Measurements from ENCODE around the gene RGL4.

RGL4 gene

DNA sequence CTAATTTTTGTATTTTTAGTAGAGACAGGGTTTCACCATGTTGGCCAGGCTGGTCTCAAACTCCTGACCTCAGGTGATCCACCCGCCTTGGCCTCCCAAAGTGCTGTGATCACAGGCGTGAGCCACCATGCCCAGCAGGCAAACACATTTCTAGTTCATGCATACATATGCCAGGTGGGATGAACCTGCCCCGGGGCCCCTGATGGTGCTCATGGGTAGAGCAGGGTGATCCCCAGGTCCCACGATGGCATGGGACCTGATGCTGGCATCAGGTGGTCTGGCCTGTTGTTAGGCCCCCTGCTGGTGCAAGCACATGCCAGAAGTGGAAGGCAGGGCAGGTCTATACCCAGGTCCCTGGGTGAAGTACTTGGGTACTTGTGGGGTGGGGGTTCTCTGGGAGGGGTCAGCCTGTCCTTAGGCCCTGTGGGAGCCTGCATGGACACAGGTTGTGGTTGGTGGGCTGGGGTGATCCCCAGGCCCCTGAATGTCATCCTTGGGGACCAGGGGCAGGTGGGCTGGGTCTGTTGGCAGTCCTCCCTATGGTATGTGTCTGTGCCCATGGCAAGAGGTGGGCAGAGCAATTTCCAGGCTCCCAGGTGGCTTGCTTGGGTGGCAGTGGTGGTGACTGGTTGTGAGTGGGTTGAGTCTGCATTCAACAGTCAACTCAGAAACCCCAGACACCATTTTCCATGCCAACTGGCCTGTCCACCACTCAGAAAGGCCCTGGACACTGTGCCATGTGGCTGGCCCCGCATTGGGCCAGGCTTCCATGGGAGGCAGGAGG is 9.6 kb upstream of the RGL4 start:
- DNase-seq (ENCODE audit: low spot score): no peak

- no peak for DNase-seq (ENCODE audit: low spot score)
These were observed 8.7 kb upstream of the RGL4 start for GRCh38 chr22:23682077-23682476.

GRCh38 chr22:23682827-23683355 is 7.9 kb upstream of the RGL4 start:
- DNase-seq (ENCODE audit: low spot score): no peak

GRCh38 chr22:23683545-23683944 is 7.3 kb upstream of the RGL4 start:
- DNase-seq (ENCODE audit: low spot score): no peak

DNA sequence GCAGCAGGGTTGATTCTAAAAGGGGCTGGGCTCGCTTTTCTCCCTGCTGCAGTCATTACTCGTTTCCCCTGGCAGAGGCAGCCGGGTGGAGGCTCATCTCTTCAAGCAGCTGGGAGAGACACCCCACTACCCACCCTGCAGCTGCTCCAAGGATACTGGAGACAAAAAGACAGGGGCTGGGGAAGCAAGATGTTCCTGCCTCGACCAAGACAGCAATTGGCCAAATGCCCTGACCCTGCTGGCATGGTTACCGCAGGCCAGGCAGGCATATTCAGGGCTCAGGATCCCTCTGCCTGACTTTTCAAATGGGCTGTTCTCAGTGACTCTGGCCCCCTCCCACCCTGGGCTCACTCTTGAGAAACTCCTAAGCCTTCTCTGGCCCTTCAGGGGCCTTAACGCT is 6.8 kb upstream of the RGL4 start:
- no peak for DNase-seq (ENCODE audit: low spot score)

DNA sequence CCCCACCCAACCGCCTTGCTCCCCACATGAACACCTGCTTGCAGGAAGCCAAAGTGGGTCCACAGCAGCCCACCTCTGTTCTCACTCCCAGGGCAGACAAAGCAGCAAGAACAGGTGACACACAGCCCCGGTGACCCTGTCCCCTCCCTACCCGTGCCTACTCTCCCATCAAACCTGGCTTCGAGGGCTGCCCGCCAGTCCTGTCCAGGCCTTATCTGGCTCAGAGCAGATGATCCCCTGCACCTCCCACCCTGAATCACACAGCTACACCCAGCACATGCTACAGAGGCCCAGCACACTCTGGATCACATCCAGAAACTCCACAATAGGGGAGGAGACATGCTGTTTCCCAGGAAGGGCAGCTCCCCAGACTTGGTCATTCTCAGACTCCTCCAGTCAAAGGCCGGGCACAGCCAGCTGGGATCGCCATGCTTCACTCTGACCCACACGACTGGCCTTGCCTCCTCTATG is 6.2 kb upstream of the RGL4 start:
- DNase-seq (ENCODE audit: low spot score): no peak

DNA sequence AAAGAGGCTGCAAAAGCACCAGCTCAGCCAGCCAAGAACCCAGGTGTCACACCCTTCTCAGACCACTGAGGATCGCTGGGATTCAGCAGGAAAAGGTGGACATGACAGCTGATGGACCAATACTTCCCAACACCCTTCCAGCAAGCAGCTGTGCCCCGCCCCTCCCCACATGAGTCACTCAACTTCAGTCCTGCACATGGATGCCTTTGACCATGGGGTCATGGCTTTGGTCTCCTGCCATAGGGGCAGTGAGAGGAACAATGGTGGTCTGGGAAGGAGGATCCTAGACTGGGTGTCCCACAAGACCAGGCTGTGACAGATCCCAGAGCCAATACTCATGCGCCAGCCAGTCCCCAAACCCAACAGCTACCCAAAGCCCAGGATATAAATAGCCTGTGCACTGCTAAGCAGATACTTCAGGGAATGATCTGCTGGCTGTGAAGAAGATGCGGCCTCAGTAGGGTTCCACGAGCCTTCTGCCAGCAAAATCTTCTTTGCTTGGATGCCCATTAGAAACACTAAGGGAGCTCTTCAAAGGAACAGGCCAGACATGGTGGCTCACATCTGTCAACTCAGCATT is 5.5 kb upstream of the RGL4 start:
- no peak for DNase-seq (ENCODE audit: low spot score)

- no peak for DNase-seq (ENCODE audit: low spot score)
These were observed 4.3 kb upstream of the RGL4 start for GRCh38 chr22:23686416-23687024.

DNA sequence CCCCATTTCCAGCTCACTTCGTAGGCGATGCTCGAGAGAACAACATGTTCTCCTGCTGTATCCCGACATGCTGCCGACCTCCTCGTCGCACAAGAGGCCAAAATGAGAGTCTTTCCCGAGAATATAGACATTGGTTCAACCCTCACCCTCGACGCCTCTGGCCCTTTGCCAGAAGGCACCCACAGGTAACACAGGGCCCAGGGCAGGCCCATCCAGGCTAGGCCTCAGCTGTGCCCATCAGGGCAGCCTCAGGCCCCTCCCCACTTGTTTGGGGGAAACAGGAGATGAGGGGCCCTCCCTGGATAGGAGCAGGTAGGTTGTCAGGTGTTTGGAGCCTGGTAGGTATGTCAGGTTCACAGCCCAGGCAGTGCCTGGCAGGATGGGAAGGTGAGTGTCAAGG is 2.7 kb upstream of the RGL4 start:
- no peak for DNase-seq (ENCODE audit: low spot score)

GRCh38 chr22:23688571-23688970 is 2.2 kb upstream of the RGL4 start:
- DNase-seq (ENCODE audit: low spot score): no peak

DNA sequence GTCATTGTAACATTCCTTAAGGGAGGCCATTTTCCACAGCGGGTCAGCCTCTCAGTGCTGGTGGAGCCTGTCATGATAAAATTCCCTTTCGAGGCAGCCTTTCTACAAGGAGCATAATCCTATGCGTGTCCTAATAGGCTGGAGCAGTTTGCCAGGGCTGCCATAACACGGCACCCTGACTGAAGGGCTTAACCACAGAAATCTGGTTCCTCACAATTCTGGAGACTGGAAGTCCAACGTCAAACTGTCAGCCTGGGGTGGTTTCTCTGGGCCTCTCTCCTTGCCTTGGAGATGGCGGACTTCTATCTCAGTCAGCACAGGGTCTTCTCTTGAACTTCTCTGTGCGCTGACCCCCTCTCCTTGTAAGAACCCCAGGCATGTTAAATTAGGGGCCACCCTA is 1.4 kb upstream of the RGL4 start:
- no peak for DNase-seq (ENCODE audit: low spot score)

DNA sequence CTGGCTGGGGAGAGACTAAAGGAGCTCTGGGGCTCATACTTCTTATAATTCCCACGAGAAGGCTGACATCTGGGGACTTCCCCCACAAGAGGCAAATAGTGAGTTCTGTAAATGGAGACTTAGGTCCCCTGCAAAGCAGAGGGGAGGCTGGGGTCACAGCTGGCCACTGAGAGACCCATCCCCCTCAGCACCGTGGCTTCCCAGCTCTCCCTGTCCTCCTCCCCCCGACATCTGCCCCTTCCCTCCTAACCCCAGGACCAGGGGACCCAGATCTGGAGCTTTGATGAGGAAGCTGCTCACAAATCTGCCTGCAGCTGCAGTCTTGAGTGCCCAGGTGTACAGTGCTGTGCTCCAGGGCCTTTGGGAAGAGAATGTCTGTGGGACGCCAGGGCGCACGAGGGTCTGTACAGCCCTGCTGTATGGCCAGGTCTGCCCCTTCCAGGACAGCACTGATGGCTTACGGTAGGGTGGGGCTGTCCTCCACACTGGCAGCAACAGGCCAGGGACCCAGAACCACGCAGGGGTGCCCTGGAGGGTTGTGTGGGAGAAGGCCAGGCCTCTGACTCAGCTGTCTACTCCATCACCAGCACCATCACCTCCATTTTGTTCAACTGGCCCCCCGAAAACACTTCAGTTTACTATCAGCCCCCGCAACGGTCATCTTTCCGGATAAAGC is 1.1 kb downstream of the RGL4 start:
- no peak for DNase-seq (ENCODE audit: low spot score)

- DNase-seq (ENCODE audit: low spot score): no peak
These were observed 1.9 kb downstream of the RGL4 start for GRCh38 chr22:23692598-23693291.

DNA sequence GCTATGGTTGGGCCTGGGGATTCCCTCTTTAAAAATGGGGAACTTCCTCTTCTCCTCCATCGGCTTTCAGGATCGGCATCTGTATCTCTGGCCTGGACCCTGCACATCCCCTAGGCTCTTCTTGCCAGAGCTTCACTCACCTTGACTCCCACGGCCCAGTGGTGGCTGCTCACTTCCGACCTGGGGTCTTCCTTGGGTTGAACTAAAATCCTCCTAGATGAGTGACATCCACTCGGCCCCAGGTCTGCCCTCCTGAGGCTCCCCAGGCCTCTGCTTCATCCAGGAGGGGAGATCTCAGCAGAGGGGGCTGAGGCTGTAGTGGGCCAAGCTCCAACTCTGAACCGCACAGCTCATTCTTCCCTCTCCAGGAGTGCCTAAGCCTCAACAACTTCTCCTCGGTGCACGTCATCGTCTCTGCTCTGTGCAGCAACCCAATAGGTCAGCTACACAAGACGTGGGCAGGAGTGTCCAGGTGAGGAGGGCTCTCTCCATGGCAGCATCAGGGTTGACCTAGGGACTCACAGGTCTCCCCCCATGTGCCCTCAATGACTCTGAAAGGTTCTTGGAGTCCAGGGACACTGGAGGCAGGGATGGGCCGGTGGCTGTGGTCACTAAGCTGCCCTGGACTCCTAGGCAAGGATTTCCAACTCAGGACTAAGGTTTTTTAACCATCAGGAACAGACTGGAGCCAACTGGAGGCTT is 3.3 kb downstream of the RGL4 start:
- no peak for DNase-seq (ENCODE audit: low spot score)

GRCh38 chr22:23695141-23695540 is 4.3 kb downstream of the RGL4 start:
- no peak for DNase-seq (ENCODE audit: low spot score)

DNA sequence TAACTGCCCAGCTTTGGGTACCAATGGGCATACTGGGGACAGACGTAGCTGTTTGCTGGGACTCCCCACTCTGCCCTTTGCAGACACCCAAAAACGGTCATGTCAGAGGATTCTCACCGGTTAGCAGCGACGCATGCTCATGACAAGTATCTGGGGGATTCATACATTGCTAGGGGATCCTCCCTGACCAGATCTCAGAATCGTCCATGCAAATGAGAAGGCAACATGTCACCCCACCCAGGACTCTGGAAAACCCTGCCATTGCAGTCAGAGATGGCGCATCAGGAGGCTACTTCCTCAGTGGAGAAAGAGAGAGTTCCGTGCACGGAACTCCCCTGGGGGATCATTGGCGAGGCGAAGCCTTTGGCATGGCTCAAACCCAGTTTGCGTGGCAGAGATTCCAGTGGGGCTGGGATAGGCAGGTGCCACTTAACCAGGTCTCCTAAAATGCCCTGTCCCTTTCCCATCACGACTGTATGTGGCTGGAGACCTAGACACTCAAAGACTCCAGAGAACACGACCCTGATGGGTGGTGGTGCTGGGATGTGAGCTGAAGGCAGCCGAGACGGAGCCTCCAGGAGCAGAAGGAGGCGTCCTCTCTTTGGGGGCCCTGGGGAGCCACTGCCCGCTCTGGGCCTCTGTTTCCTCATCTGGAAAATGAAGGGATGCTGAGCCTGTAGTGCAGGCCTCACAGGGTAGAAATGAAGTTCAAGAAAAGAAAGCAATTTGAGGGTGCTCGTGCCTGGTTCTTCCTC is 4.9 kb downstream of the RGL4 start:
- no peak for DNase-seq (ENCODE audit: low spot score)

DNA sequence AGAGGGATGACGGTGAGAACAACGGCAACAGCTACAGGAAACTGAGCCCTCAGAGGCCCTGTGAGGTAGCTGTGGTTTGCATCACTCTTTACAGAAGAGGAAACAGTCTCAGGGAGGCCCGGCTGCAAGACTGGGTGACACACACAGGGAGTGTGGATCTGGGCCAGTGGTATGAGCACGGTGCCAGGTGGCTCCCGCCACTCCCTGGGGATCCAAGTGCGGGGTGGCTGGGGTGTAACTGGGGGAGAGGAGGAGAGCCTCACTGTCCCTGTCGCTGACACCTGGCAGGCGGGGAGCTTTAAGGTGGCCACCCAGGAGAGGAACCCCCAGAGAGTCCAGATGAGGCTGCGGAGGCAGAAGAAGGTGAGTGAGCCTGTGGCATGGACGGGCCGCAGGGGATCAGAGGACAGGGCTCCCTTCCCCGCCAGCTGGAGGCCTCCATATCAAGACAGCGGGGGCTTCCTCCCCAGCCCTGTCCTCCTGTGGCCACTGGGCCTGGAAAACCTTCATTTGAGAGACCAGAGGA is 5.6 kb downstream of the RGL4 start:
- DNase-seq (ENCODE audit: low spot score): no peak

- no peak for DNase-seq (ENCODE audit: low spot score)
These were observed 6.5 kb downstream of the RGL4 start for GRCh38 chr22:23697031-23697970.

DNA sequence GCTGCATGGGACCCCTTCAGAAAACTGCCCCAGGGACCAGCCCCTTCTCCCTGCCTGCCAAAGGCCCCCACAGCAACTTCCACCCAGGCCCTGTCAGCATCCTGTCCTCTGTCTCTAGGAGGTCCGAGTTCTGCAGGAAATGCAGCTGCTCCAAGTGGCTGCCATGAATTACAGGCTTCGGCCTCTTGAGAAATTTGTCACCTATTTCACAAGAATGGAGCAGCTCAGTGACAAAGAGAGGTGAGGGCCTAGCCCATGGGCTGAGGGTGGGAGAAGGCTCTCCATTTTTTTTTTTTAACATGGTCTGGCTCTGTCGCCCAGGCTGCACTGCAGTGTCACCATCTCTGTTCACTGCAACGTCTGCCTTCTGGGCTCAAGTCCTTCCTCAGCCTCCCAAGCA is 7.3 kb downstream of the RGL4 start:
- DNase-seq (ENCODE audit: low spot score): no peak

All from putamen (tissue), 1 donor.